NT2/D1 (cell line): ENCODE results near the gene TRMT1L.

Source experiments
- DNase-seq: peaks from one replicate; pipeline ENCODE4 v3.0.0-alpha.2; 2011; ENCODE audit warnings: low read depth, low spot score
- H3K27me3 ChIP-seq: 2 replicates; pipeline ENCODE4 v1.6.0; 2011; ENCODE audit warnings: mild to moderate bottlenecking; ENCODE audit not compliant: insufficient read length, insufficient read depth
- H3K36me3 ChIP-seq: 2 replicates; pipeline ENCODE4 v1.6.1; 2011; ENCODE audit warnings: mild to moderate bottlenecking, low read length, mixed read lengths; ENCODE audit not compliant: insufficient read depth, insufficient read length
- H3K4me1 ChIP-seq: 2 replicates; pipeline ENCODE4 v1.5.1; 2011; ENCODE audit not compliant: insufficient read depth, insufficient read length
- H3K4me3 ChIP-seq: 2 replicates; pipeline ENCODE4 v1.5.1; 2011; ENCODE audit warnings: low read depth; ENCODE audit not compliant: insufficient read length
- H3K9ac ChIP-seq: 2 replicates; pipeline ENCODE4 v1.6.0; 2011; ENCODE audit warnings: low read depth; ENCODE audit not compliant: insufficient read length
- H3K9me3 ChIP-seq: 2 replicates; pipeline ENCODE4 v1.5.1; 2011; ENCODE audit warnings: mild to moderate bottlenecking, low read length; ENCODE audit not compliant: insufficient read depth
- SUZ12 ChIP-seq: IDR thresholded peaks from 2 replicates; pipeline ENCODE4 v1.6.1; 2011; ENCODE audit not compliant: insufficient read length, insufficient read depth; ENCODE audit errors: extremely low read depth
- YY1 ChIP-seq: IDR thresholded peaks from 2 replicates; pipeline ENCODE4 v1.6.1; 2011; ENCODE audit not compliant: insufficient read length, insufficient read depth
- ZNF274 ChIP-seq: IDR thresholded peaks from 2 replicates; pipeline ENCODE4 v1.6.1; 2011; ENCODE audit warnings: mild to moderate bottlenecking, low read depth, low read length

The TRMT1L gene

DNA sequence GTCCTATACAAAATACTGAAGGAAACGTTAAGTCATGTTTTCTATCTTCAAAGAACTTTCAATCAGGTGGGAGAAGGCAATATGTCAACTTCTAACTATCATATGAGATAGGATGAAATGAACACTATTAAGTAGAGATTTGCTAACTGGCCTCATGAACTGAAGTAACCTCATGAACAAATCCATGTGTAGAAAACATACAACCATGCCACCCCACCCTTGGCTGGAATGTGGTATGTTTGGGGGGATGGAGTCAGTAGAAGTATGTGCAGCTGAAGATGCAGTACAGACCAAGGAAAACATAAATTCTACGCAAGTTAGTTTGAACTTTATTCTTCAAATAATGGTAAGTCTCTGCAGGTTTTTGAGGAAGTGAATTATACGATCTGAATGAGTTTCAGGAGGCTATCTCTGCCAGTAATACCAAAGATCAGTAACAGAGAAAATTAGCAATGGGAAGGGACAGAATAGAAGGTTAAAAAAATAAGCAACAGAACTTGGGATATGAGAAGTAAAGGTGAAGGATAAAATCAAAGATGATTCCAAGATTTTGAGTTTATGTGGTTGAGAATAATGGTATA lies 4.5 kb downstream of the TRMT1L start:
- no peak for DNase-seq

DNA sequence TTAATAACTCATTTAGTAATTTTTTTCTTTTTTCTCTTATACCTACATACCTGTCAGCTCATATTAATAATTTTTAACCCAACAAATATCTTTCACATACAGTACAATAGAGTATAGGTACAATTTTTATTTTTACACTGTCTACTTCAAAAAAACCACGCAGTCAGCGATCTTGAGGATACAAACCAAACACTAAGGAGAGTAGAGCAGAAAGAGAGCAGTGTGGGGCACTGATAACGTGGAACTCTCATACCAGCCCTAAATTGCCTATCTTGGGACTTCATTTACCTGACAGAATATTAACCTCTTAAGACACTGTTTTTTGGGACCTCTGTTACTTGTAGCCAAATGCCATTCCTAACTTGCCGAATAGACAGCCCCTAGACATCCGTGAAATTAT lies 5.5 kb downstream of the TRMT1L start:
- Histone ChIP-seq H3K4me3 (no peak overlapping the region), H3K27me3 (no peaks in the 10 kb centered on the region), H3K4me1 (no peaks in the 10 kb centered on the region), H3K9me3 (no peaks in the 10 kb centered on the region), H3K36me3 (peaks cover 53% of the 10 kb centered on the region), H3K9ac (no peak overlapping the region)
- no peak for TF ChIP-seq ZNF274
- TF ChIP-seq SUZ12: no peak
- no peak for TF ChIP-seq YY1
- DNase-seq: no peak

More for the DNA sequence above, 4.5 kb downstream of the TRMT1L start:
- Histone ChIP-seq H3K9ac (no peak overlapping the region), H3K4me1 (no peaks in the 10 kb centered on the region), H3K36me3 (peaks cover 42% of the 10 kb centered on the region), H3K4me3 (no peak overlapping the region), H3K27me3 (no peaks in the 10 kb centered on the region), H3K9me3 (no peaks in the 10 kb centered on the region)
- TF ChIP-seq YY1 (no peak), SUZ12 (no peak), ZNF274 (no peak)

DNA sequence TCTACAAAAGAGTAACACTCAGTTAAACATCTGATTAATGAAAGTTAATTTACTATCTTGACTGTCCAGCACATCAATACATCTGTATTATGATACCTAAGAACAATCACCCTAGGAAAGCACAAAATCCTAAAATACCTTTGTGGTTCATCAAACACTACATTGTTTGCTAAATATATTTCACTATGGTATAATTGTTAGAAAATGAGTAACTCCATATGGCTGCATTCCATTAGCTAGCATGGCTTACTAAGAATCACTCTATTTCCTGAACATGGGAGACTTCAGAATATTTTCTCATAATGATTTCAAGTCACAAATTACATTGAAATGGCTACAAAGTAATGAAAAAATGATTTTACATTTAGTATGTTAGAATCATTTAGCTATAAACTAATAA lies 12.5 kb downstream of the TRMT1L start:
- Histone ChIP-seq H3K36me3 (peaks cover 71% of the 10 kb centered on the region), H3K9ac (no peak overlapping the region), H3K4me3 (no peak overlapping the region), H3K4me1 (no peaks in the 10 kb centered on the region), H3K9me3 (no peaks in the 10 kb centered on the region), H3K27me3 (no peaks in the 10 kb centered on the region)
- no peak for DNase-seq
- TF ChIP-seq ZNF274 (no peak), SUZ12 (no peak), YY1 (no peak)

DNA sequence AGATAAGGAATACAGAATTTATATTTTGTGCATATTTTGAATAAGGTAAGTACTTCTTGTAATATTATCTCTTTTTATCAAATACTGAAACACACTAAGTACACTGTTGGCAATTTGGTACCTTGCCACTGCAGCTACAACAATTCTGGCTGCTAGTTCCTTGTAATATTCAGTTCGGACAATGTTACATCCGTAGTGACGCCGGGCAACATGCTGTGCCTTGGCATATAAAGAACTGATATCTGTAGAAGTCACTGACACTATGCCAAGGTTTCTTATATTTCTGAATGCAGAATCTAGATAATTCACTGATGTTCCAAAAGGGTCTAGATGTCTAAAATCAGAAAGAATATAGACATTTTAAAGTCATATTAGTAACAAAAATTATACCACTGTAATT lies 17.5 kb downstream of the TRMT1L start:
- TF ChIP-seq SUZ12: no peak
- TF ChIP-seq ZNF274: no peak
- TF ChIP-seq YY1: no peak
- Histone ChIP-seq H3K27me3 (no peaks in the 10 kb centered on the region), H3K36me3 (peaks cover 54% of the 10 kb centered on the region)

DNA sequence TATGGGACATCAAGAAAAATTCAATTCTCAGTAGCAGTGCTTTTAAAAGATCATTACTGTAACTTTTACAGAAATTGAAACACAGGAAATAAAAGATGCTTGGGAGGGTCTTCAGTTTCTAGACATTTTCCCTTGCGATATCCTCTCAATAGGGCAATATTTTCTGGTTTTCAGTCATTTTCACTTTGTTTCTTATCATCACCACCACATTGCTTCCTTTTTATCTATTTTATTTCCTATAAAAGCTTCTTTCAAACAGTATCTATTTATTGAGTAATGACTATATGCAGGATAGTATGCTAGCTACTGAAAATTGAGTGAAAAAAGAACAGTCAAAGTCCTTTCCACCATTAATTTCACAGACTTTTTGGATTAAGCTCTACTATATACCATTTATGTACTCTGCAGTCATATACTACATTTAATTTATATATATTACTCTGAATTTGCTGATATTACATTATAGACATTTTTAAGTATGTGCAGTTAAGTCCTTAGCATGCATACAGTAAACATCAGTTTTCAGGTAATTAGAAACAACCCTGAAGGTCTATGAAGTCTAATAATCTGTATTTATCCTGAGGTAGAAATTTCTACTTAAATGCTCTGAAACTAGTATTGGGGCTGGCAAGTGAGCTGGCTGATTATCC lies 18.7 kb downstream of the TRMT1L start:
- Histone ChIP-seq H3K36me3 (peaks cover 52% of the 10 kb centered on the region), H3K27me3 (no peaks in the 10 kb centered on the region), H3K9me3 (0 out of 2 replicates have a peak, but pooled peaks cover 3% of the 10 kb centered on the region), H3K4me1 (no peaks in the 10 kb centered on the region), H3K4me3 (no peak overlapping the region), H3K9ac (no peak overlapping the region)
- TF ChIP-seq SUZ12 (no peak), YY1 (no peak), ZNF274 (no peak)
- no peak for DNase-seq

More for the DNA sequence above, 17.5 kb downstream of the TRMT1L start:
- H3K4me1 ChIP-seq: no peaks in the 10 kb centered on the region
- H3K9ac ChIP-seq: no peak overlapping the region
- H3K4me3 ChIP-seq: no peak overlapping the region
- DNase-seq: no peak
- H3K9me3 ChIP-seq: no peaks in the 10 kb centered on the region

DNA sequence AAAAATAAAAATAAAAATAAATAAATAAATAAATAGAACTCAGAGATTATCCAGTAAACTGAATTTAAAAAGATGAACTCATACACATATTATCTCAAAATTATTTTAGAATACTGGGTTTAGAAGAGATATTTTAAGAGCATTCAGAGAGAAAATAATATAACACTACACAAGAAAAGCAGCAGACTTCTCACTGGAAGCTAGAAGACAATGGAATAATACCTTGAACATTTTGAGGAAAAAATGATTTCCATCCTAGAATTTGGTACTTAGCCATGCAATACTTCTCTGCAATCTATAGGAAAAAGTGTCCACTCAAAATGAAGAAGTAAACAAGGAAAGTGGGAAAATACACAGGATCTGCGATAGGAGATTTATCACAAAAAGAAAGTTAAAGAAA lies 24.2 kb downstream of the TRMT1L start:
- Histone ChIP-seq H3K4me1 (no peaks in the 10 kb centered on the region), H3K9me3 (peaks cover 10% of the 10 kb centered on the region; the same call in 1 of the 2 replicates), H3K36me3 (peaks cover 47% of the 10 kb centered on the region), H3K4me3 (no peak overlapping the region), H3K27me3 (no peaks in the 10 kb centered on the region), H3K9ac (no peak overlapping the region)
- no peak for DNase-seq
- no peak for TF ChIP-seq SUZ12
- TF ChIP-seq YY1: no peak
- no peak for TF ChIP-seq ZNF274

DNA sequence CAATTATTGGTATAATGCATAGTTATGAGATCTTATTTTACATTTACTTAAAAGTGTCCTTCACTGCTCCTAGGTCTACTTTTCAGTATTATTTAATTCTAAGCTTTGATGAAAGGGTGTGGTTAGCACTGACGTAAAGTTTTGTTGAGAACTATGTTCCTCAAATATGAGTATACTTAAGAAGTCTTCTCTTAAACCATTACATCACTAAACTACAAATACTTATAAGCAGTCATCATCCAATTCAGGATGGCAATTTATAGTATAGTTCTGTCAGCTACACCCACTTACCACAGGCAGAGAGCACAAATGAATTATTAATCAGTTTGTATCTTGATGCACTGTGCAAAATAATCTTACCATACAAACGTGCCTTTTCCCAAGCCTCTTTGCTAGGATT lies 27.0 kb downstream of the TRMT1L start:
- no peak for TF ChIP-seq ZNF274
- TF ChIP-seq SUZ12: no peak
- TF ChIP-seq YY1: no peak
- H3K9me3 ChIP-seq: peaks cover 10% of the 10 kb centered on the region; the same call in 1 of the 2 replicates
- H3K36me3 ChIP-seq: peaks cover 51% of the 10 kb centered on the region
- H3K4me3 ChIP-seq: no peak overlapping the region
- no peaks in the 10 kb centered on the region for H3K27me3 ChIP-seq
- no peak for DNase-seq
- H3K9ac ChIP-seq: no peak overlapping the region
- H3K4me1 ChIP-seq: no peaks in the 10 kb centered on the region
